PFSK-1 (cell line): Measurements from ENCODE around the gene TAF9.

Experiments used
- POLR2AphosphoS5 ChIP-seq: IDR thresholded peaks from 2 replicates; pipeline ENCODE4 v1.6.1; 2012; ENCODE audit warnings: low read depth, mild to moderate bottlenecking, control low read depth, low read length, moderate library complexity
- TF ChIP-seq, protein P1 (sequence below), 2 experiments: IDR thresholded peaks; 2 replicates each; pipeline versions ENCODE4 v1.6.1 to v1.8.0; 2011 to 2012; ENCODE audit warnings: low read depth in 2 of 2, low read length in 2 of 2, control low read depth in 1 of 2, inconsistent platforms in 1 of 2, mild to moderate bottlenecking in 1 of 2, moderate library complexity in 1 of 2; ENCODE audit not compliant: insufficient read depth in 1 of 2

DNA sequence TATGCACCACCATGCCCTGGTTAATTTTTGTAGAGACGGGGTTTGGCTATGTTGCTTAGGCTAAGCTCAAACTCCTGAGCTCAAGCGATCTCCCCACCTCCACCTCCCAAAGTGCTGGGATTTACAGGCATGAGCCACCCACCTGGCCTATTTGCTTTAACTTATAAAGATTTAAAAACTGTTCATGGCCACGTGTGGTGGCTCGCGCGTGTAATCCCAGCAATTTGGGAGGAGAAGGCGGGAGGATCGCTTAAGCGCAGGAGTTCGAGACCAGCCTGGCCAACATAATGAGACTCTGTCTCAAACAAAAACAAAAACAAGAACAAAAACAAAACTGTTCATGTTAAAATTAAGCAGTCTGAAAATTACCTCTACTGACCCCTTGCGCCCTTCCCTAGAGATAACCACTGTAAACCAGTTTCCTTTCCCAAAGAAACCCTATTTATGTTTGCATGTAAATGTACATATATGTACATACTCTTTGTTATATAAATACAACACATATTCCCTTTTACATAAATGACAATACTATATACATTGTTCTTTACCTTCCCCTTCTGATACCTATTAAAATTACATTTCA lies 1.5 kb downstream of the TAF9 start:
- no peak for TF ChIP-seq POLR2AphosphoS5
- TF ChIP-seq, protein P1, sequence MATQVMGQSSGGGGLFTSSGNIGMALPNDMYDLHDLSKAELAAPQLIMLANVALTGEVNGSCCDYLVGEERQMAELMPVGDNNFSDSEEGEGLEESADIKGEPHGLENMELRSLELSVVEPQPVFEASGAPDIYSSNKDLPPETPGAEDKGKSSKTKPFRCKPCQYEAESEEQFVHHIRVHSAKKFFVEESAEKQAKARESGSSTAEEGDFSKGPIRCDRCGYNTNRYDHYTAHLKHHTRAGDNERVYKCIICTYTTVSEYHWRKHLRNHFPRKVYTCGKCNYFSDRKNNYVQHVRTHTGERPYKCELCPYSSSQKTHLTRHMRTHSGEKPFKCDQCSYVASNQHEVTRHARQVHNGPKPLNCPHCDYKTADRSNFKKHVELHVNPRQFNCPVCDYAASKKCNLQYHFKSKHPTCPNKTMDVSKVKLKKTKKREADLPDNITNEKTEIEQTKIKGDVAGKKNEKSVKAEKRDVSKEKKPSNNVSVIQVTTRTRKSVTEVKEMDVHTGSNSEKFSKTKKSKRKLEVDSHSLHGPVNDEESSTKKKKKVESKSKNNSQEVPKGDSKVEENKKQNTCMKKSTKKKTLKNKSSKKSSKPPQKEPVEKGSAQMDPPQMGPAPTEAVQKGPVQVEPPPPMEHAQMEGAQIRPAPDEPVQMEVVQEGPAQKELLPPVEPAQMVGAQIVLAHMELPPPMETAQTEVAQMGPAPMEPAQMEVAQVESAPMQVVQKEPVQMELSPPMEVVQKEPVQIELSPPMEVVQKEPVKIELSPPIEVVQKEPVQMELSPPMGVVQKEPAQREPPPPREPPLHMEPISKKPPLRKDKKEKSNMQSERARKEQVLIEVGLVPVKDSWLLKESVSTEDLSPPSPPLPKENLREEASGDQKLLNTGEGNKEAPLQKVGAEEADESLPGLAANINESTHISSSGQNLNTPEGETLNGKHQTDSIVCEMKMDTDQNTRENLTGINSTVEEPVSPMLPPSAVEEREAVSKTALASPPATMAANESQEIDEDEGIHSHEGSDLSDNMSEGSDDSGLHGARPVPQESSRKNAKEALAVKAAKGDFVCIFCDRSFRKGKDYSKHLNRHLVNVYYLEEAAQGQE (IDR thresholded peaks at IDR 0.05; ENCODE audit: insufficient read depth in 1 of 2, low read depth in 2 of 2, low read length in 2 of 2), result no peak
